Karpas-422 (cell line): ENCODE results near the gene TTC9B. TPM values are rescaled to one million over a fixed set of nuclear protein-coding genes. Genes with fewer than 3 reads are reported as not detected.

Source experiments
- DNase-seq: peaks from one replicate; pipeline ENCODE4 v3.0.0-alpha.2; 2015
- H2AFZ ChIP-seq: fragments of 200-600 bp; sonication (generic); 2 replicates; pipeline ENCODE4 v1.6.1; 2014; ENCODE audit warnings: antibody characterized with exemption, low read length, mixed read lengths
- H3K27ac ChIP-seq: fragments of 200-600 bp; sonication (generic); 2 replicates; pipeline ENCODE4 v1.5.1; 2014; ENCODE audit warnings: mild to moderate bottlenecking, low read length, moderate library complexity
- H3K27me3 ChIP-seq: fragments of 200-600 bp; sonication (generic); 2 replicates; pipeline ENCODE4 v1.6.1; 2014; ENCODE audit warnings: low read length, mixed read lengths
- H3K36me3 ChIP-seq: fragments of 200-600 bp; sonication (generic); 2 replicates; pipeline ENCODE4 v1.6.1; 2014; ENCODE audit warnings: low read length, mixed read lengths; ENCODE audit not compliant: insufficient read depth
- H3K4me1 ChIP-seq: fragments of 200-600 bp; sonication (generic); 2 replicates; pipeline ENCODE4 v1.6.1; 2014; ENCODE audit warnings: mild to moderate bottlenecking, low read length, mixed read lengths
- H3K4me2 ChIP-seq: fragments of 200-600 bp; sonication (generic); 2 replicates; pipeline ENCODE4 v1.6.1; 2014; ENCODE audit warnings: low read length, low read depth, mild to moderate bottlenecking; ENCODE audit not compliant: poor library complexity, severe bottlenecking
- H3K4me3 ChIP-seq: fragments of 200-600 bp; sonication (generic); 2 replicates; pipeline ENCODE4 v1.5.1; 2014; ENCODE audit warnings: mild to moderate bottlenecking, antibody characterized with exemption, low read length, mixed read lengths
- H3K79me2 ChIP-seq: fragments of 200-600 bp; sonication (generic); 2 replicates; pipeline ENCODE4 v1.6.1; 2014; ENCODE audit warnings: mild to moderate bottlenecking, low read length, mixed read lengths
- H3K9ac ChIP-seq: fragments of 200-600 bp; sonication (generic); 2 replicates; pipeline ENCODE4 v1.6.0; 2014; ENCODE audit warnings: low read length
- H3K9me2 ChIP-seq: fragments of 200-600 bp; sonication (generic), shearing (Covaris generic); replicated peaks from 2 replicates; pipeline ENCODE4 v1.6.0; 2014; ENCODE audit warnings: mild to moderate bottlenecking, low read length, moderate library complexity; ENCODE audit not compliant: insufficient read depth
- H3K9me3 ChIP-seq: fragments of 300-700, 200-600 bp; sonication (generic); 2 replicates; pipeline ENCODE4 v1.6.1; 2014; ENCODE audit warnings: low read length, mixed read lengths
- H4K20me1 ChIP-seq: fragments of 200-600 bp; sonication (generic); 2 replicates; pipeline ENCODE4 v1.6.1; 2014; ENCODE audit warnings: mild to moderate bottlenecking, antibody characterized with exemption, low read length, low read depth; ENCODE audit not compliant: insufficient read depth
- total RNA-seq: library from RNA; depleted of rRNA; stranded (reverse); fragments of >200 nt; shearing (Covaris generic); gene quantifications from 2 replicates; pipeline ENCODE4 v1.2.3, GENCODE V29; 2014; ENCODE audit warnings: low replicate concordance

The TTC9B gene
- total RNA-seq, 1 experiment from 2014 or later = not detected

DNA sequence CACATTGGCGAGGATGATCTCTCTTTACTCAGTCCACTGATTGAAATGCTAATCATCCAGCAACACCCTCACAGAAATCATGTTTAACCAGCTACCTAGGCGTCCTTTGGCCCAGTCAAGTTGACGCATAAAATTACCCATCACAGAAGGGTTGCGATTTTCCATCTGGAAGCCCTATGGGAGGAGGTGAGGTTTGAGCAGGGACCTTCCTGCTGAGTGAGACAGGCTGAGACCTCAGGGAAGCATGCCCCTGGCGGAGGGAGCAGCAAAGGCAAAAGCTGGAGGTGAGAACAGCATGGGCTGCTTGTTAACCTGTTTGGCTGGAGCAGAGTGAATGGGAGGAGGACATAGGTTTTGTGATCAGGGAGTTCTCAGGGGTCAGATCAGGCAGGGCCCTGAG, 7.3 kb downstream of the TTC9B start:
- H3K27me3 ChIP-seq = no peaks in the 10 kb centered on the region
- H4K20me1 ChIP-seq = no peaks in the 10 kb centered on the region
- H3K9ac ChIP-seq = no peak overlapping the region
- H3K79me2 ChIP-seq = no peaks in the 10 kb centered on the region
- DNase-seq = no peak
- no peak overlapping the region for H3K4me3 ChIP-seq
- H3K4me1 ChIP-seq = no peaks in the 10 kb centered on the region
- no peaks in the 10 kb centered on the region for H3K36me3 ChIP-seq
- H3K9me2 ChIP-seq = no peaks in the 10 kb centered on the region
- H3K9me3 ChIP-seq = no peaks in the 10 kb centered on the region
- H2AFZ ChIP-seq = no peak overlapping the region
- H3K27ac ChIP-seq = no peak overlapping the region
- H3K4me2 ChIP-seq = no peak overlapping the region

GRCh38 chr19:40208602-40209001, 9.6 kb downstream of the TTC9B start:
- H3K36me3 ChIP-seq = no peaks in the 10 kb centered on the region
- no peak overlapping the region for H2AFZ ChIP-seq
- H3K9me3 ChIP-seq = no peaks in the 10 kb centered on the region
- H3K79me2 ChIP-seq = no peaks in the 10 kb centered on the region
- no peaks in the 10 kb centered on the region for H4K20me1 ChIP-seq
- no peaks in the 10 kb centered on the region for H3K9me2 ChIP-seq
- no peak for DNase-seq
- H3K9ac ChIP-seq = no peak overlapping the region
- H3K27me3 ChIP-seq = no peaks in the 10 kb centered on the region
- H3K4me3 ChIP-seq = no peak overlapping the region
- H3K4me2 ChIP-seq = no peak overlapping the region
- H3K27ac ChIP-seq = no peak overlapping the region
- no peaks in the 10 kb centered on the region for H3K4me1 ChIP-seq

DNA sequence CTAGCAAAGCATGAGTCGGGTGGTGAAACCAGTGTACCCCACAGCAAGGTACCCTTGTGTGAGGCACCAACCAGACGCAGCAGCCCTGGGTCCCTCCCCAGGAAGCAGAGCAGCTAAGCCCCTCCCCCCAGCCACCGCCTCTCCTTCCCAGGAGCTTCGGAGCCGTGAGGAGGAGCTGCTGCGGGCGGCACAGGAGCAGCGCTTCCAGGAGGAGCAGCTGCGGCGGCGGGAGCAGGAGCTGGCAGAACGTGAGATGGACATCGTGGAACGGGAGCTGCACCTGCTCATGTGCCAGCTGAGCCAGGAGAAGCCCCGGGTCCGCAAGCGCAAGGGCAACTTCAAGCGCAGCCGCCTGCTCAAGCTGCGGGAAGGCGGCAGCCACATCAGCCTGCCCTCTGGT, 12.4 kb downstream of the TTC9B start:
- Histone ChIP-seq H3K9me2 (no peaks in the 10 kb centered on the region), H3K4me3 (no peak overlapping the region), H2AFZ (no peak overlapping the region), H3K27me3 (no peaks in the 10 kb centered on the region), H3K79me2 (no peaks in the 10 kb centered on the region), H3K27ac (no peak overlapping the region), H3K4me2 (no peak overlapping the region), H3K9me3 (no peaks in the 10 kb centered on the region), H4K20me1 (no peaks in the 10 kb centered on the region), H3K36me3 (no peaks in the 10 kb centered on the region), H3K4me1 (no peaks in the 10 kb centered on the region), H3K9ac (no peak overlapping the region)
- no peak for DNase-seq

DNA sequence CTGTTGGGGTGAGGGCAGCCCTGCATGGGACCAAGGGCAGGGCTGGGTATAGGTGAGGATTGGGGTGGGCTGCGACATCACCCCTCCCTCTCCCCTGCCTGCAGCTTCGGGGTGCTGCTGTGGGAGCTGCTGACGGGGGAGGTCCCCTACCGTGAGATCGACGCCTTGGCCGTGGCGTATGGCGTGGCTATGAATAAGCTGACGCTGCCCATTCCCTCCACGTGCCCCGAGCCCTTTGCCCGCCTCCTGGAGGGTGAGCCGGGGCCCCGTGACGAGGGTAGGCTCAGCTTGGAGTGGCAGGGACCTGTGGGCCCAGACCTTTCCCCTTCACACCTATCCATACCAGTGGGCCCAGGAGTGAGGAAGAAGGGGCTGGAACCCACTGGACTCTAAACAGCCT, 13.8 kb downstream of the TTC9B start:
- Histone ChIP-seq H4K20me1 (no peaks in the 10 kb centered on the region), H3K27me3 (no peaks in the 10 kb centered on the region), H3K4me3 (no peak overlapping the region), H3K4me2 (no peak overlapping the region), H3K9me3 (no peaks in the 10 kb centered on the region), H3K9me2 (no peaks in the 10 kb centered on the region), H2AFZ (no peak overlapping the region), H3K27ac (no peak overlapping the region), H3K36me3 (no peaks in the 10 kb centered on the region), H3K9ac (no peak overlapping the region), H3K4me1 (no peaks in the 10 kb centered on the region), H3K79me2 (no peaks in the 10 kb centered on the region)
- DNase-seq = no peak

DNA sequence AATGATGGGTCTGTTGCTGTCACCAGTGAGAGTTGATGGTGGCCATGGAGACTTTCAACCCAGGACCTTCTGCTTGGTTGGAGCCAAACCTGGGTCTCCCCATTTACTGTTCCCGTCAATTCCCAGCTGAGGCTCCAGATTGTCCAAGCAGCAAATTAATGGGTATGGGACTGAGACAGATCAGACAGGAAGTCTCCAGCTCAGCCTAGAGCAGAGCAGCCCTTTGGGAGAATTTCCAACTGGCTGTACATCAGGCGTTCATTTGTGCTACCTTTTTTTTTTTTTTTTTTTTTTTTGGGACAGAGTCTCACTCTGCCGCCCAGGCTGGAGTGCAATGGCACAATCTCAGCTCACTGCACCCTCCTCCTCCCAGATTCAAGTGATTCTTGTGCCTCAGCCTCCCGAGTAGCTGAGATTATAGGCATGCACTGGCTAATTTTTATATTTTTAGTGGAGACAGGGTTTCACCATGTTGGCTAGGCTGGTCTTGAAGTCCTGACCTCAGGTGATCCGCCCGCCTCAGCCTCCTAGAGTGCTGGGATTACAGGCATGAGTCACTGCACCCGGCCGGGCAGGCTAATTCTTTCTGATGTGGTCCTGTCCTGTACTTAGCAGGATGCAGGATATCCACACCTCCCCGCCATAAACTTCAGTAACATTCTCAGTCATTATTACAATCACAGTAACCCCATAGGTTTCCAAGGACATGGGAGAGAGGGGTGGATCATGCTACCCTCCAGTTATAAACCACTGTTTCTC, 17.7 kb downstream of the TTC9B start:
- DNase-seq = no peak
- Histone ChIP-seq H3K27me3 (no peaks in the 10 kb centered on the region), H3K9ac (no peak overlapping the region), H3K36me3 (no peaks in the 10 kb centered on the region), H3K4me3 (no peak overlapping the region), H3K79me2 (no peaks in the 10 kb centered on the region), H3K4me2 (no peak overlapping the region), H3K9me3 (no peaks in the 10 kb centered on the region), H3K27ac (no peak overlapping the region), H3K4me1 (no peaks in the 10 kb centered on the region), H4K20me1 (no peaks in the 10 kb centered on the region), H3K9me2 (no peaks in the 10 kb centered on the region), H2AFZ (no peak overlapping the region)

DNA sequence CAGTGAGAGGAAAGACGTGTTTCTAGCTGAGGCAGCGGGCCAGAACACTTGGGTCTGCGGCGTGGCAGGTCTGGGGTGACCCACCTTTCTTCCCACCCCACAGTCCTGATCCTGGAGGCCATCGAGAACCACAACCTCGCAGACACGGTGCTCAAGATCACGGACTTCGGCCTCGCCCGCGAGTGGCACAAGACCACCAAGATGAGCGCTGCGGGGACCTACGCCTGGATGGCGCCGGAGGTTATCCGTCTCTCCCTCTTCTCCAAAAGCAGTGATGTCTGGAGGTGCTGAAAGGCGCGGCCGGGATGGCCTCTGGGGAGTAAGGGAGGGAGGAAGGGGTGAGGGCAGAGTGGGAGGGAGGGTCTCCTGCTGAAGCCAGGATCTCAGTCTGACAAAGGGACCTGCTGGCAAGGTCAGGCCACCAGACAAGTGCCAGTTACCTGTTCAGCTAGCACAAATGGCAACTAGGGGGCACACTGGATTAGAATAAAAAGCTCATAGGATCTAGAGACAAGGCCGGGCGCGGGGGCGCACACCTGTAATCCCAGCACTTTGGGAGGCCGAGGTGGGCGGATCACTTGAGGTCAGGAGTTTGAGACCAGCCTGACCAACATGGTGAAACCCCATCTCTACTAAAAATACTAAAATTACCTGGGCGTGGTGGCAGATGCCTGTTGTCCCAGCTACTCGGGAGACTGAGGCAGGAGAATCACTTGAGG, 19.8 kb downstream of the TTC9B start:
- Histone ChIP-seq H4K20me1 (no peaks in the 10 kb centered on the region), H3K27me3 (no peaks in the 10 kb centered on the region), H3K4me3 (no peak overlapping the region), H2AFZ (no peak overlapping the region), H3K9me3 (no peaks in the 10 kb centered on the region), H3K9ac (no peak overlapping the region), H3K9me2 (no peaks in the 10 kb centered on the region), H3K36me3 (no peaks in the 10 kb centered on the region), H3K4me1 (no peaks in the 10 kb centered on the region), H3K27ac (no peak overlapping the region), H3K79me2 (peaks cover 4% of the 10 kb centered on the region; the same call in 1 of the 2 replicates), H3K4me2 (no peak overlapping the region)
- no peak for DNase-seq

- Histone ChIP-seq H3K9ac (no peak overlapping the region), H4K20me1 (no peaks in the 10 kb centered on the region), H3K4me1 (peaks cover 24% of the 10 kb centered on the region), H3K36me3 (no peaks in the 10 kb centered on the region), H3K79me2 (peaks cover 17% of the 10 kb centered on the region), H3K4me3 (no peak overlapping the region; the same call in 1 of the 2 replicates), H3K9me3 (no peaks in the 10 kb centered on the region), H3K27me3 (no peaks in the 10 kb centered on the region), H2AFZ (no peak overlapping the region), H3K4me2 (no peak overlapping the region), H3K27ac (no peak overlapping the region), H3K9me2 (no peaks in the 10 kb centered on the region)
- no peak for DNase-seq
These were observed 24.7 kb downstream of the TTC9B start for GRCh38 chr19:40193587-40193849.

GRCh38 chr19:40192758-40193586, 25.2 kb downstream of the TTC9B start:
- H3K4me1 ChIP-seq = peaks cover 24% of the 10 kb centered on the region
- H3K9me3 ChIP-seq = no peaks in the 10 kb centered on the region
- no peak for DNase-seq
- no peaks in the 10 kb centered on the region for H3K27me3 ChIP-seq
- H3K4me3 ChIP-seq = peak overlapping the region; percentile 86; the same call in 1 of the 2 replicates
- H3K79me2 ChIP-seq = peaks cover 17% of the 10 kb centered on the region
- no peak overlapping the region for H3K27ac ChIP-seq
- peak overlapping the region; percentile 82 for H3K9ac ChIP-seq
- H3K36me3 ChIP-seq = no peaks in the 10 kb centered on the region
- H3K9me2 ChIP-seq = no peaks in the 10 kb centered on the region
- no peak overlapping the region for H2AFZ ChIP-seq
- H3K4me2 ChIP-seq = peak overlapping the region; percentile 93
- H4K20me1 ChIP-seq = no peaks in the 10 kb centered on the region
